DOHH2 (cell line): ENCODE results near the gene LLPH.

Experiments
- H3F3A ChIP-seq: fragments of 200-600 bp; sonication (generic), shearing (Covaris generic); 2 replicates; pipeline ENCODE4 v1.6.0; 2016; ENCODE audit warnings: antibody characterized with exemption, mild to moderate bottlenecking; ENCODE audit not compliant: control insufficient read depth, insufficient read depth
- H3K27ac ChIP-seq: fragments of 200-600 bp; sonication (generic); 2 replicates; pipeline ENCODE4 v1.5.1; 2014; ENCODE audit warnings: low read depth, mild to moderate bottlenecking, low read length, moderate library complexity
- H3K27me3 ChIP-seq: fragments of 200-600 bp; sonication (generic); 2 replicates; pipeline ENCODE4 v1.6.1; 2014; ENCODE audit warnings: mild to moderate bottlenecking, low read length, mixed read lengths; ENCODE audit not compliant: control insufficient read depth
- H3K36me3 ChIP-seq: fragments of 200-600 bp; sonication (generic); 2 replicates; pipeline ENCODE4 v1.6.1; 2014; ENCODE audit warnings: mild to moderate bottlenecking, low read length, moderate library complexity, mixed read lengths; ENCODE audit not compliant: control insufficient read depth
- H3K4me1 ChIP-seq: fragments of 200-600 bp; sonication (generic); 2 replicates; pipeline ENCODE4 v1.6.1; 2014; ENCODE audit warnings: mild to moderate bottlenecking, low read length, mixed read lengths; ENCODE audit not compliant: control insufficient read depth
- H3K4me2 ChIP-seq: fragments of 200-600 bp; sonication (generic); 2 replicates; pipeline ENCODE4 v1.6.0; 2014; ENCODE audit warnings: mild to moderate bottlenecking, low read length, moderate library complexity
- H3K4me3 ChIP-seq: fragments of 200-600 bp; sonication (generic); 2 replicates; pipeline ENCODE4 v1.5.1; 2014; ENCODE audit warnings: mild to moderate bottlenecking, low read length, mixed read lengths
- H3K79me2 ChIP-seq: fragments of 200-600 bp; sonication (generic); 2 replicates; pipeline ENCODE4 v1.6.1; 2014; ENCODE audit warnings: mild to moderate bottlenecking, low read length, mixed read lengths; ENCODE audit not compliant: control insufficient read depth
- H3K9me2 ChIP-seq: fragments of 200-600 bp; sonication (generic); replicated peaks from 2 replicates; pipeline ENCODE4 v1.6.1; 2014; ENCODE audit warnings: mild to moderate bottlenecking, low read length, mixed read lengths; ENCODE audit not compliant: control insufficient read depth
- H3K9me3 ChIP-seq: fragments of 200-600 bp; sonication (generic); 2 replicates; pipeline ENCODE4 v1.6.1; 2014; ENCODE audit warnings: antibody characterized with exemption, low read length, mixed read lengths; ENCODE audit not compliant: control insufficient read depth, insufficient read depth
- H4K20me1 ChIP-seq: fragments of 200-600 bp; sonication (generic); 2 replicates; pipeline ENCODE4 v1.6.0; 2014; ENCODE audit warnings: low read depth, mild to moderate bottlenecking, antibody characterized with exemption, low read length, moderate library complexity; ENCODE audit not compliant: control insufficient read depth, insufficient read depth
- CTCF ChIP-seq: fragments of 200-600 bp; sonication (generic); IDR thresholded peaks from one replicate; pipeline ENCODE4 v1.5.1; 2014; ENCODE audit warnings: antibody characterized with exemption, mild to moderate bottlenecking, low read depth, low read length; ENCODE audit not compliant: poor library complexity, severe bottlenecking
- EZH2phosphoT487 ChIP-seq: fragments of 200-600 bp; sonication (generic); IDR thresholded peaks from 2 replicates; pipeline ENCODE4 v1.6.1; 2017; ENCODE audit warnings: borderline replicate concordance, mild to moderate bottlenecking, antibody characterized with exemption, low read length, moderate library complexity, mixed read lengths

The LLPH gene

GRCh38 chr12:66163289-66163688, 32.7 kb upstream of the LLPH start:
- Histone ChIP-seq H3K4me3 (no peak overlapping the region), H3K27ac (no peak overlapping the region), H4K20me1 (no peaks in the 10 kb centered on the region), H3K9me3 (peaks cover 26% of the 10 kb centered on the region), H3K4me1 (peaks cover 7% of the 10 kb centered on the region), H3K9me2 (no peaks in the 10 kb centered on the region), H3K79me2 (peaks cover 90% of the 10 kb centered on the region), H3K36me3 (peaks cover 60% of the 10 kb centered on the region), H3K27me3 (no peaks in the 10 kb centered on the region), H3F3A (no peaks in the 10 kb centered on the region), H3K4me2 (no peak overlapping the region)
- TF ChIP-seq CTCF (no peak), EZH2phosphoT487 (no peak)

GRCh38 chr12:66162701-66163100, 32.2 kb upstream of the LLPH start:
- H3K9me2 ChIP-seq: no peaks in the 10 kb centered on the region
- peaks cover 85% of the 10 kb centered on the region for H3K79me2 ChIP-seq
- peaks cover under 1% of the 10 kb centered on the region for H3K4me1 ChIP-seq
- H3K36me3 ChIP-seq: peaks cover 55% of the 10 kb centered on the region
- no peak overlapping the region for H3K4me3 ChIP-seq
- peaks cover 26% of the 10 kb centered on the region for H3K9me3 ChIP-seq
- H3K4me2 ChIP-seq: no peak overlapping the region
- TF ChIP-seq CTCF: no peak
- no peak for TF ChIP-seq EZH2phosphoT487
- H3K27me3 ChIP-seq: no peaks in the 10 kb centered on the region
- no peaks in the 10 kb centered on the region for H3F3A ChIP-seq
- H4K20me1 ChIP-seq: no peaks in the 10 kb centered on the region
- no peak overlapping the region for H3K27ac ChIP-seq

GRCh38 chr12:66160704-66161103, 30.2 kb upstream of the LLPH start:
- Histone ChIP-seq H3K9me3 (peaks cover 16% of the 10 kb centered on the region), H3K9me2 (no peaks in the 10 kb centered on the region), H4K20me1 (no peaks in the 10 kb centered on the region), H3K4me2 (no peak overlapping the region), H3K4me3 (no peak overlapping the region), H3K36me3 (peaks cover 35% of the 10 kb centered on the region), H3K27me3 (no peaks in the 10 kb centered on the region), H3K4me1 (no peaks in the 10 kb centered on the region), H3K27ac (no peak overlapping the region), H3F3A (no peaks in the 10 kb centered on the region), H3K79me2 (peaks cover 79% of the 10 kb centered on the region)
- TF ChIP-seq EZH2phosphoT487 (no peak), CTCF (no peak)

GRCh38 chr12:66159123-66159522, 28.6 kb upstream of the LLPH start:
- Histone ChIP-seq H4K20me1 (no peaks in the 10 kb centered on the region), H3K27ac (no peak overlapping the region)

More at GRCh38 chr12:66159123-66159522, 28.6 kb upstream of the LLPH start:
- H3K4me2 ChIP-seq: no peak overlapping the region
- H3K4me3 ChIP-seq: no peak overlapping the region
- H3K27me3 ChIP-seq: no peaks in the 10 kb centered on the region
- TF ChIP-seq EZH2phosphoT487 (no peak), CTCF (no peak)
- H3K79me2 ChIP-seq: peaks cover 74% of the 10 kb centered on the region
- peaks cover under 1% of the 10 kb centered on the region; the same call in 1 of the 2 replicates for H3K9me3 ChIP-seq
- no peaks in the 10 kb centered on the region for H3K4me1 ChIP-seq
- H3K9me2 ChIP-seq: no peaks in the 10 kb centered on the region
- H3K36me3 ChIP-seq: peaks cover 21% of the 10 kb centered on the region
- H3F3A ChIP-seq: no peaks in the 10 kb centered on the region
